Ammon's horn (tissue), 1 donor: ENCODE measurements around the gene MIX23.
"Not testable (repeated sequence)": the region's sequence is repeated elsewhere in the genome, so short reads cannot be mapped to it uniquely, and the experiment has no call there.

Experiments
- DNase-seq: peaks from one replicate; pipeline ENCODE4 v3.0.0-alpha.2; 2016; ENCODE audit warnings: low spot score

The MIX23 gene

DNA sequence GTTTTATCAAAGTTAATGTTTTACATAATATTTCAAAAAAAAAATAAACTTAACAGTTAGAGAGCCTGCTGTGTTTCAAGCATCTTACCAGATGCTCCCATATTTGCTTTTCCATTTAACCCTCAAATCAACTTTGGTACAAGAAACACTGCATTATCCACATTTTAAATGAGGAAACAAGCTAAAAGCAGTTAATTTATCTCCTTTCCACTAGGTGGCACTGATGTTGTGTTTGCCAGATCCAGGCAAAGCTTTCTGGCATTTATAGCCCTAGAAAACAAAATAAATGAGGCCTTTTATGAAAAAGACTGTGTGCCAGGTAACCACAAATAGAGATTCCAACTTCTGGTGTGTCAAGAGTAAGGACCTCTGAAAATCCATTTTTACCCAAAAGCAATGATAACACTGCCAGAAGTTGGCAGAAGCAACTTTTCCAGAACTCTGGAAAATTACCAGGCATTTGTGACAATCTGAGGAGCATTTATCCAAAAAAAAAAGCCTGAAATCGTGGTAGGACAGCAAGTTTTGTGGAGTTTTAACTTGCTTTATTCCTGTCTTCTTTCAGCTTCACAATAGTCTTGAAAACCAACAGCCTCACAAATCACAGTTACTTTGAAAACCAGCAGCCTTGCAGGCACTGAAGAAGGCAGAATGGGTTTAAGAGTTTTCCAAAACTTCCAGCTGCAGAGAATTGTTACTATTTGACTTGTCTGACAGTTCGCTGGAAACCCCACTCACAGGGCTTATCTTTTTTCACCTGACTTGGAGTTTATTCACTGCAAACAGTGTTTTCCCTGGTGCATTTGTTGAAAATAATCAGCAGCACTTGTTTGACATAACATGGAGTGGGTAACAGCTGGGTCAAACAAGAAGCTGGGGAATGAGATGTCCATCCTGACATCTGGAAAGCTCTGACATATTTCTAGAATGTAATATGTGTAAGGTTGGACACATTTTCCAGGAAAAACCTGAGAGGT is 10.1 kb upstream of the MIX23 start:
- DNase-seq, result peak; percentile 65

- DNase-seq, result no peak
Measured at GRCh38 chr3:122391681-122392446, 8.8 kb upstream of the MIX23 start.

DNA sequence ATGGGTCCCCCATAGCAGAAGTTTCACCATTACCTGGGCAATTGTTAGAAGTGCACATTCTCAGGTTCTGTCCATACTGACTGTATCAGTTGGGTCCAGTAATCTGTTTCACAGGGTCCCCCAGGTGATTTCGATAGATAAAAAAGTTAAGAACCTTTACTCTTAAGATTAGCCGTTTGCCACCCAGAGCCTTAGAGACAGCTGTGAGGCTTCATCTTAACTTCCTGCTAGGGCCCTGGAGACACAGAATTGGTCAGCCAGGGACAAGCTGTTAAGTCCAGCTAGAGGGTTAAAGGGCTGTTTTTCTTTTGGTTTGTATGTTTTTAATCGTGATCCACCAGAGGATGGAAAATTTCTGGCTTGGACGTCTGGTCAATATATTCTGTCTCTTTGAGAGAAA is 7.6 kb upstream of the MIX23 start:
- no peak for DNase-seq

DNA sequence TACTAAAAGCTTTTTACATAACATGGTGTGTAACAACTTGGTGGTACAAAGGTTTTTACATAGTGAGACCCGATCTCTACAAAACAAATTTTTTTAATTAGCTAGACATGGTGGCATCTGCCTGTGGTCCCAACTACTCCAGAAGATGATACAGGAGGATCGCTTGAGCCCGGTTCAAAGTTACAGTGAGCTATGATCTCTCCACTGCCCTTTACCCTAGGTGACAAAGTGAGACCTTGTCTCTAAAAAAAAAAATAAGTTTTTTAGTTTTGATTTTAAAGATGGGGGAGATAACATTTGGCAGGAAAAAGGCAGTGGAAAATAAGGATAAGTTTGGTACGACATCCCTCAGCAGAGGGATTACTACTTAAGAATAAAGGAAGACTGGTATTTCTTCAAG is 6.9 kb upstream of the MIX23 start:
- DNase-seq, result no peak

DNA sequence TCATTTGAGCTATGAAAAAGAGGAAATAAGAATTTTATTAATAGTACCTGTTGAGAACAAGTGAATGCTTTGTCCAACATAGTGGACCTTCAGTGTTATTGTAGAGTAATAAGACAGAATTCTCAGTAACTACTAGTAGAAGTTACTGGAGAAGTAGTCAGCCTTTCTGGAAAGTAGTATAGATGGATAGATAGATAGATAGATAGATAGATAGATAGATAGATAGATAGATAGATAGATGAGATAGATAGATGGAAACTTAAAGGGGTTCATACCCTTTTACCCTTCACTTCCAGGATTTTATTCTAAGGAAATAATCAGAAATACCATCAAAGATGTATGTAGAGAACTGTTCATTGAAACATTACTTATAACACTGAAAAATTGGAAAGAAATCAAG is 6.2 kb upstream of the MIX23 start:
- no peak for DNase-seq

DNA sequence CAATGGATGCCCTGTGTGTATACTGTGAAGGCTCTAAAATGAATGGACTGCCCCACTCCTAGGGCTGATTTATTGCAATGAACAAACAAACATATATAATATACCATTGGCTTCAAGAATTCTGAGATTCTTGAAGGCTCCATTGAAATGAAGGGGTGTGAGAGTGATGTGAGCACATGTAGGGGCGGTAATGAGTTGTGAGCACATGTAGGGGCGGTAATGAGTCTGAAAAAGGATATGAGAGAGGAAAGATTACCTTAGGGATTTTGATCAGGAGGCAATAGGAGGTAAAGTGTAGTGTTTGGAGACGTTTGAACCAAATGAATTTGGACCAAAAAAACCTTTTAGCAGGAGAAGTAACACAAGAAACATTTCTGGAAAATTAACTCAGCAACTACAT is 4.7 kb upstream of the MIX23 start:
- no peak for DNase-seq

GRCh38 chr3:122383771-122384697 is 1.0 kb upstream of the MIX23 start, which contains the start of gene FAM162A:
FAM162A (plus strand) TSS chr3:122384182; CDS start chr3:122384266, 84 bp downstream.
- peak; percentile 97 for DNase-seq

- DNase-seq, result no peak
Measured at GRCh38 chr3:122377975-122378374, 5.1 kb downstream of the MIX23 start.

DNA sequence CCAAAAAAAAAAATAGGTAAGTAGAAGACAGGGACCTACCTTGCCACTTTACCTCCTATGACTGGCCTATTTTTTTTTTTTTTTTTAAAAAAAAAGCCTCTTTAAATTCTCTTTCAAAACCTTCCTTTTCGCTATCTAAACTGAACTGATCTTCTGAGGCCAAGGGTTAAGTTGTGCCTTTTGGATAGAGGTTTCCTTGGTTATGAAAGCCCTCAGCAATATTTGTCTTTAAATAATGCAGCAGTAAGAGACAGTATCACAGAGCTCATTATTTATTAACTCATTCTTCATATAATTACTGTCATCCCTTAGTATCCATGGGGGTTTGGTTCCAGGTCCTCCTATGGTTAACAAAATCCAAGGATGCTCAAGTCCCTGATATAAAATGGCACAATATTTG is 9.0 kb downstream of the MIX23 start:
- DNase-seq, result no peak

DNA sequence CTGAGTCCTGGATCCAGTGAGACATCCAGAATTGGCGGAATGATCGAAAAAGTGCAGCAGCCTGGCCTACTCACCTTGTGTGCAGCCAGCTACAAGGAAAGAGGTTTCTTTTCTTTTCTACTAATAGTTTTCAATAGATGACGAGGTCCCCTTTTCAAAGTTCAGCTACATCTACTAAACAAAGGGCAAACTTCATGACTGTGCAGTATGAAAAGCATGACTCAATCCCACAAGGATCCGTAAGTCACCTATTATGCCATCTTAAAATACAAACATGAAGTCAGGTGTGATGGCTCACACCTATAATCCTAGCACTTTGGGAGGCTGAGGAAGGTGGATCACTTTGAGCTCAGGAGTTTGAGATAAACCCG is 16.7 kb downstream of the MIX23 start:
- no peak for DNase-seq

- not testable (repeated sequence) for DNase-seq
Measured at GRCh38 chr3:122365582-122366378, 17.3 kb downstream of the MIX23 start.

DNA sequence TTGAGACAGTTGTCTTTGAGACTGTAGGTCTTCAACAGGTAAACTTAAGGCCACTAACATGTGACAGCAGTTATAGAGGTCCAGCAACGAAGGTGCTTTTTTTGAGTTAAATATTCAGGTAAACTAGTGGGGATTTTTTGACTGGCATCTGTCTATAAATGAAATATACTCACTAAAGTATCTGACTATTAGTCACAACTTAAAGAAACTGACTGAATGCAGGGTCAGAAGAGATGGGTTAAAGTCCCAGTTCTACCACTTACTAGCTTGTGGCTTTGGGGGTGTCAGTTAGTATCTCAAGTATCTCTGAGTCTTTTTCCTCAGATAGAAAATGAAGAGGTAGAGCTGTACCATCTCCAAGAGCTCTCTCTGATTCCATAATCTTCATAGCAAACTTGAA is 18.0 kb downstream of the MIX23 start:
- no peak for DNase-seq

DNA sequence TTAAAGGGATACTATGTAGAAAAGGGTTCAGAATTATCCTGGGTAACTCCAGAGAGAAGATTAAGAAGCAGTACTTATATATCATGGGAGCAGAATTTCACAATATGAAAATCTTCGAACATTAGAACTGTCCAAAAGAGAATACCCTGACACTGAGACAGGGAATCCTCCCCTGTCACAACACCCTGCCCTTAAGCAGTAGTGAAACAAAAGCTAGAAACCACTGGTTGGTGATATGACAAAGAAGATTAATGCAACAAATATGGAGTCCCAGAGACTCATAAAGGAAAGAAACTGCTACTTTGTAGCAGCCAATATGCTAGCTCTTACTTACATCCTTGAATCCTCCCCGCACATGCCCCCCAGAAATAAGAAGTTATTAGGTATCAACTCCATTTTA is 18.5 kb downstream of the MIX23 start:
- no peak for DNase-seq

- DNase-seq, result no peak
Measured at GRCh38 chr3:122362026-122362425, 21.0 kb downstream of the MIX23 start.

- DNase-seq, result no peak
Measured at GRCh38 chr3:122358703-122359032, 24.4 kb downstream of the MIX23 start.

GRCh38 chr3:122357828-122358702 is 25.0 kb downstream of the MIX23 start:
- no peak for DNase-seq

GRCh38 chr3:122356402-122356801 is 26.6 kb downstream of the MIX23 start:
- peak; percentile 15 for DNase-seq

DNA sequence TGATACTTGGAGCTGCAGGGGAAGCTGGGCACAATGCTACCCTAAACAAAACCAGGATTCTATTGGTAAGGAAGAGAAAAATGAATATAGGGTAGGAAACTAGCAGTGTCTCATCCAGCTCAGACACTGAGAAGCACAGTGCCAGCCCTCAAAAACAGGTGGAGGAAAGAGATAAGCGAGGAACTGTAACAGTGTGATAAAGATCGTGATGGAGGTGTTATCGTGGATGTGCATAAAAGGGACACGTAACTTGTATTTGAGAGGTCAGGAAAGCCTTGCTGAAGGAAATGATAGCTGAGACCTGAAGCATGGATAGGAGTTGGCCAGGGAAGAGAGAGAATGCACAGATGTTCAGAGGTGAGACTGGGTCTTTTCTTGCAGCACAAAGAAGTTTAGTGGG is 27.4 kb downstream of the MIX23 start:
- DNase-seq, result no peak

DNA sequence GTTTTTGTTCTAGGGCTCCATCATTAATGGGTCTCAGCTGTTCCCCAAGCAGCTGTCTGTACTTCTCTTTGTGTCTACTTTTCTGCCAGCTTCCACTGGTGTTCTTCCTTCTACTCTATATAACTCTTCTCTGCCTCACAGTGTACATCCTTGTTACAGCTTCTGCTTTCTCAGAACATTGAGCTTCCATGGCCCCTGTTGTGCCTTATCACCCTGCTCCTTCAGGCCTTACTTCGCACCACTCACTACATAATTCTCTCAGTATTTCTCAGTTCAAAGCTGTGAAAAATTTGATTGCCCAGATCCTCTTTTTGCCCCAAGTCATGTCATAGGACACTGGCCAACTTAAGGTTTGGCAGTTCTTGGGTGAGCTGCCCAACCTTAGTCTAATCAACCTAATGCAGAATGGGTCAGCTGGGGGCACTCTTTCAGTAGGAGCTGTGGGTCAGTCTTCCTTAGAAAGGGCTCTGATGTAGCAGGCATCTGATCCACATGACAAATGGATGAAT is 29.1 kb downstream of the MIX23 start:
- no peak for DNase-seq

DNA sequence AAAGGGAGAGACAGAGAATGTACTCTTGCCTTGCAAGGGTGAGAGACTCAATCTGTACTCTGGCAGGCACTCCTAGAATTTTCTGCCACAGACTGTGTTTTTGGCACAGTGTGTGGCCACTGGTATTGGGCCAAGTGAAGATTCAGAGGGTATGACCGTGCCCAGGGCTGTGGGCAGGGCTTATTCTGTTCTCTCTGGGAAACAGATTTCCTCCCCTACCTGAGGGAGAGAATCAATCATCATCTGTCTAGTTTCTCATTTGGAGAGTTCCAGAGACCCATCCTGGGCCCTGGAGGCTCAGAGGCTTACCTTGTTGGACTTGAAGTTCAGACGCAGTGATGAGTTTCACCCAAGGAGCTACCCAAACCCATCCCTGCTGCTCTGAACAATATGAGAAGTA is 29.8 kb downstream of the MIX23 start:
- DNase-seq, result no peak
